Gastrocnemius medialis (tissue), 4 donors: ENCODE data around the gene LRTM1.

Experiments
- CTCF ChIP-seq, 5 experiments: fragments of 450-650 bp in 3 of 5; fragments of 200-600 bp in 2 of 5; sonication (generic) in 2 of 5; IDR thresholded peaks in 4 of 5; conservative IDR thresholded peaks in 1 of 5; 1 replicate in 4 of 5; 2 replicates in 1 of 5; pipeline ENCODE4 v1.5.1; 2016 to 2019; ENCODE audit warnings: antibody characterized with exemption in 5 of 5, mild to moderate bottlenecking in 3 of 5, moderate library complexity in 3 of 5
- POLR2A ChIP-seq, 2 donors: fragments of 450-650 bp; IDR thresholded peaks; one replicate each; pipeline ENCODE4 v1.6.1; 2017; ENCODE audit warnings: antibody characterized with exemption in 2 of 2, mild to moderate bottlenecking in 2 of 2, moderate library complexity in 2 of 2

- no peak for TF ChIP-seq CTCF (IDR thresholded peaks at IDR 0.05 in 4 of 5, conservative IDR thresholded peaks at IDR 0.05 in 1 of 5)
- no peak for TF ChIP-seq POLR2A (IDR thresholded peaks at IDR 0.05)
Measured at GRCh38 chr3:54917174-54917573, 10.7 kb downstream of the LRTM1 start.
